OCI-LY7 (cell line): ENCODE results near the gene MAGI1. TPM values are rescaled to one million over a fixed set of nuclear protein-coding genes. Genes with fewer than 3 reads are reported as not detected.

Experiments used
- BruUV-seq: library from RNA; stranded (reverse); fragments of 400-500 nt; replicated peaks from 2 replicates; lab custom pipeline; 2021; lab: Mats Ljungman, UMichigan
- CTCF ChIA-PET: fragments of 300-600 bp; sonication (Branson Sonifier 250); formaldehyde crosslinking; loops from one replicate; lab custom pipeline; 2022; ENCODE audit warnings: antibody characterized with exemption; ENCODE audit not compliant: unreplicated experiment; lab: Charles Lee
- POLR2A ChIA-PET: fragments of 300-600 bp; sonication (Branson Sonifier 250); formaldehyde crosslinking; loops from one replicate; lab custom pipeline; 2022; ENCODE audit warnings: antibody characterized with exemption; lab: Charles Lee
- DNase-seq: peaks from one replicate; pipeline ENCODE4 v3.0.0-alpha.2; 2015; ENCODE audit warnings: low spot score
- H2AFZ ChIP-seq: fragments of 200-600 bp; sonication (generic), shearing (Covaris generic); 2 replicates; pipeline ENCODE4 v1.6.1; 2014; ENCODE audit warnings: mild to moderate bottlenecking, antibody characterized with exemption, low read length, moderate library complexity
- H3K27ac ChIP-seq: fragments of 200-600 bp; sonication (generic); 2 replicates; pipeline ENCODE4 v1.5.1; 2014; ENCODE audit warnings: mixed run types, low read depth, mild to moderate bottlenecking, moderate library complexity, low read length, inconsistent platforms; ENCODE audit not compliant: poor library complexity, severe bottlenecking
- H3K36me3 ChIP-seq: fragments of 200-600 bp; sonication (generic); 2 replicates; pipeline ENCODE4 v1.6.1; 2014; ENCODE audit warnings: mild to moderate bottlenecking, antibody characterized with exemption, low read length, moderate library complexity, mixed read lengths; ENCODE audit not compliant: insufficient read depth
- H3K4me1 ChIP-seq: fragments of 200-600 bp; sonication (generic); 2 replicates; pipeline ENCODE4 v1.5.1; 2014; ENCODE audit warnings: mild to moderate bottlenecking, low read length; ENCODE audit not compliant: insufficient read depth, poor library complexity, severe bottlenecking
- H3K4me2 ChIP-seq: fragments of 200-600 bp; sonication (generic); 2 replicates; pipeline ENCODE4 v1.6.1; 2014; ENCODE audit warnings: mild to moderate bottlenecking, low read length
- H3K4me3 ChIP-seq: fragments of 200-600 bp; sonication (generic); 2 replicates; pipeline ENCODE4 v1.5.1; 2014; ENCODE audit warnings: mild to moderate bottlenecking, low read depth, low read length; ENCODE audit not compliant: poor library complexity, severe bottlenecking
- H3K79me2 ChIP-seq: fragments of 200-600 bp; sonication (generic); 2 replicates; pipeline ENCODE4 v1.6.1; 2016; ENCODE audit warnings: low read depth, mild to moderate bottlenecking, low read length, moderate library complexity, mixed read lengths; ENCODE audit not compliant: insufficient read depth
- H3K9me2 ChIP-seq: fragments of 200-600 bp; sonication (generic); 2 replicates; pipeline ENCODE4 v1.6.1; 2016; ENCODE audit warnings: mild to moderate bottlenecking, low read length, mixed read lengths; ENCODE audit not compliant: insufficient read depth
- H3K9me3 ChIP-seq: fragments of 200-600 bp; sonication (generic); 2 replicates; pipeline ENCODE4 v1.6.1; 2014; ENCODE audit warnings: mild to moderate bottlenecking, mixed run types, low read length, mixed read lengths
- H4K20me1 ChIP-seq: fragments of 200-600 bp; sonication (generic); 2 replicates; pipeline ENCODE4 v1.6.1; 2014; ENCODE audit warnings: mild to moderate bottlenecking, antibody characterized with exemption, low read length, moderate library complexity, mixed read lengths; ENCODE audit not compliant: insufficient read depth
- CTCF ChIP-seq: fragments of 200-600 bp; sonication (generic); conservative IDR thresholded peaks from 2 replicates; pipeline ENCODE4 v1.5.1; 2014; ENCODE audit warnings: mild to moderate bottlenecking, antibody characterized with exemption, low read length, moderate library complexity, mixed read lengths
- EZH2phosphoT487 ChIP-seq: fragments of 200-600 bp; sonication (generic); IDR thresholded peaks from 2 replicates; pipeline ENCODE4 v1.6.1; 2018; ENCODE audit warnings: low read depth, borderline replicate concordance, mild to moderate bottlenecking, mixed run types, antibody characterized with exemption, low read length, moderate library complexity, mixed read lengths
- intact Hi-C: fragments of 100-400 bp; cut with micrococcal nuclease; formaldehyde crosslinking; loops from one replicate; pipeline ENCODE4 v1.10.0; 2022; ENCODE audit not compliant: unreplicated experiment
- total RNA-seq, 2 experiments: library from RNA; depleted of rRNA in 1 of 2; stranded (reverse); fragments of >200 nt in 1 of 2; shearing (Covaris generic) in 1 of 2; gene quantifications; 2 replicates each; pipeline ENCODE4 v1.2.3, GENCODE V29; 2014 to 2022

The MAGI1 gene
- total RNA-seq, 2 experiments from 2014 or later = 0.63 to 2.5 TPM

GRCh38 chr3:65401359-65402305, 637.1 kb downstream of the MAGI1 start:
- H3K79me2 ChIP-seq = no peaks in the 10 kb centered on the region
- ChIA-PET CTCF (no interaction called here), POLR2A (no interaction called here)
- no peaks in the 10 kb centered on the region for H3K36me3 ChIP-seq
- H4K20me1 ChIP-seq = no peaks in the 10 kb centered on the region
- H3K4me1 ChIP-seq = no peaks in the 10 kb centered on the region
- TF ChIP-seq CTCF = no peak
- TF ChIP-seq EZH2phosphoT487 = no peak
- H3K9me2 ChIP-seq = no peaks in the 10 kb centered on the region
- H3K4me2 ChIP-seq = no peak overlapping the region
- intact Hi-C loops = no loop called here
- H2AFZ ChIP-seq = no peak overlapping the region
- no TSS peak for BruUV-seq
- no peak overlapping the region for H3K27ac ChIP-seq
- no peaks in the 10 kb centered on the region for H3K9me3 ChIP-seq
- no peak overlapping the region for H3K4me3 ChIP-seq
- DNase-seq = no peak

GRCh38 chr3:65400899-65401298, 637.8 kb downstream of the MAGI1 start:
- H3K4me2 ChIP-seq = no peak overlapping the region
- DNase-seq = no peak
- intact Hi-C loops = no loop called here
- no peaks in the 10 kb centered on the region for H3K79me2 ChIP-seq
- BruUV-seq = no TSS peak
- no peak overlapping the region for H2AFZ ChIP-seq
- H3K4me1 ChIP-seq = no peaks in the 10 kb centered on the region
- no peaks in the 10 kb centered on the region for H3K9me3 ChIP-seq
- ChIA-PET POLR2A (interaction anchor here (0.7 kb wide), 1 partner anchor 10 kb away, joined by 3 read pairs; no protein-coding TSS in a partner anchor), CTCF (no interaction called here)
- TF ChIP-seq EZH2phosphoT487 = no peak
- no peak for TF ChIP-seq CTCF
- H3K4me3 ChIP-seq = no peak overlapping the region
- no peaks in the 10 kb centered on the region for H3K36me3 ChIP-seq
- H4K20me1 ChIP-seq = no peaks in the 10 kb centered on the region
- H3K9me2 ChIP-seq = no peaks in the 10 kb centered on the region
- H3K27ac ChIP-seq = no peak overlapping the region

- intact Hi-C loops = no loop called here
- Histone ChIP-seq H3K9me3 (no peaks in the 10 kb centered on the region), H2AFZ (no peak overlapping the region), H3K79me2 (no peaks in the 10 kb centered on the region), H3K4me3 (no peak overlapping the region), H4K20me1 (no peaks in the 10 kb centered on the region), H3K27ac (no peak overlapping the region), H3K9me2 (no peaks in the 10 kb centered on the region), H3K4me1 (no peaks in the 10 kb centered on the region), H3K4me2 (no peak overlapping the region), H3K36me3 (no peaks in the 10 kb centered on the region)
- DNase-seq = no peak
- TF ChIP-seq EZH2phosphoT487 (no peak), CTCF (no peak)
- no TSS peak for BruUV-seq
- CTCF ChIA-PET = no interaction called here
- POLR2A ChIA-PET = interaction anchor here (0.9 kb wide), 1 partner anchor 16 kb away, joined by 3 read pairs; no protein-coding TSS in a partner anchor
These were observed 639.8 kb downstream of the MAGI1 start for GRCh38 chr3:65398953-65399352.
